Fibroblast of skin of left quadriceps (primary cell): ENCODE measurements around the gene CACNA1G.
A peak's percentile ranks its signal among the peaks of the same experiment; 100 is the strongest.

Source experiments
- DNase-seq, 2 experiments: peaks; one replicate each; pipeline ENCODE4 v3.0.0-alpha.2; 2013; ENCODE audit warnings: low read depth in 2 of 2

The CACNA1G gene

GRCh38 chr17:50547736-50548083 lies 12.8 kb upstream of the CACNA1G start:
- DNase-seq = no peak

GRCh38 chr17:50548831-50549230 lies 11.7 kb upstream of the CACNA1G start:
- DNase-seq = no peak

- DNase-seq = no peak
These were observed 11.1 kb upstream of the CACNA1G start for GRCh38 chr17:50549256-50549941.

- no peak for DNase-seq
These were observed 10.5 kb upstream of the CACNA1G start for GRCh38 chr17:50549969-50550368.

- peak; percentile 50 to 56 for DNase-seq
These were observed 9.7 kb upstream of the CACNA1G start for GRCh38 chr17:50550661-50551432.

GRCh38 chr17:50551433-50551815 lies 9.1 kb upstream of the CACNA1G start:
- no peak for DNase-seq

- DNase-seq = no peak
These were observed 8.6 kb upstream of the CACNA1G start for GRCh38 chr17:50551884-50552283.

GRCh38 chr17:50554201-50554600 lies 6.3 kb upstream of the CACNA1G start:
- no peak for DNase-seq

- no peak for DNase-seq
These were observed 3.7 kb upstream of the CACNA1G start for GRCh38 chr17:50556803-50557202.

GRCh38 chr17:50557630-50558029 lies 2.9 kb upstream of the CACNA1G start:
- no peak for DNase-seq

GRCh38 chr17:50558091-50558490 lies 2.4 kb upstream of the CACNA1G start:
- no peak for DNase-seq

GRCh38 chr17:50558581-50558940 lies 2.0 kb upstream of the CACNA1G start:
- DNase-seq = no peak

- DNase-seq = no peak
These were observed 1.4 kb upstream of the CACNA1G start for GRCh38 chr17:50558941-50559614.

GRCh38 chr17:50559674-50560184 lies 786 bp upstream of the CACNA1G start:
- DNase-seq = no peak

- no peak for DNase-seq
These were observed 623 bp downstream of the CACNA1G start for GRCh38 chr17:50560931-50561745.

- DNase-seq = no peak
These were observed 1.2 kb downstream of the CACNA1G start for GRCh38 chr17:50561746-50562141.

- no peak for DNase-seq
These were observed 2.0 kb downstream of the CACNA1G start for GRCh38 chr17:50562242-50563091.

- no peak for DNase-seq
These were observed 2.6 kb downstream of the CACNA1G start for GRCh38 chr17:50563092-50563511.

GRCh38 chr17:50564916-50565315 lies 4.4 kb downstream of the CACNA1G start:
- peak; percentile 65 to 67 for DNase-seq

GRCh38 chr17:50565402-50566350 lies 5.2 kb downstream of the CACNA1G start:
- DNase-seq = no peak
